Peyer's patch (tissue), 4 donors: ENCODE measurements around the gene C5orf46.

Experiments
- CTCF ChIP-seq, 6 experiments: fragments of 450-650 bp in 4 of 6; fragments of 200-600 bp in 2 of 6; sonication (generic) in 1 of 6; IDR thresholded peaks; one replicate each; pipeline ENCODE4 v1.5.1; 2017 to 2019; ENCODE audit warnings: antibody characterized with exemption in 6 of 6, mild to moderate bottlenecking in 3 of 6, moderate library complexity in 1 of 6
- POLR2A ChIP-seq, 2 donors: fragments of 450-650 bp; IDR thresholded peaks; one replicate each; pipeline ENCODE4 v1.5.1; 2017; ENCODE audit warnings: antibody characterized with exemption in 2 of 2, mild to moderate bottlenecking in 2 of 2, moderate library complexity in 2 of 2

- no peak for TF ChIP-seq CTCF (IDR thresholded peaks at IDR 0.05)
- no peak for TF ChIP-seq POLR2A (IDR thresholded peaks at IDR 0.05)
Measured at GRCh38 chr5:147918899-147919298, 12.6 kb upstream of the C5orf46 start.
